ENCODE results near the gene TTC9B. TPM values are rescaled to one million over a fixed set of nuclear protein-coding genes. Genes with fewer than 3 reads are reported as not detected.

TTC9B gene
- total and polyA plus RNA-seq, 2 of the 4 experiments (the other 2 are of a cell fraction) = not detected

DNA sequence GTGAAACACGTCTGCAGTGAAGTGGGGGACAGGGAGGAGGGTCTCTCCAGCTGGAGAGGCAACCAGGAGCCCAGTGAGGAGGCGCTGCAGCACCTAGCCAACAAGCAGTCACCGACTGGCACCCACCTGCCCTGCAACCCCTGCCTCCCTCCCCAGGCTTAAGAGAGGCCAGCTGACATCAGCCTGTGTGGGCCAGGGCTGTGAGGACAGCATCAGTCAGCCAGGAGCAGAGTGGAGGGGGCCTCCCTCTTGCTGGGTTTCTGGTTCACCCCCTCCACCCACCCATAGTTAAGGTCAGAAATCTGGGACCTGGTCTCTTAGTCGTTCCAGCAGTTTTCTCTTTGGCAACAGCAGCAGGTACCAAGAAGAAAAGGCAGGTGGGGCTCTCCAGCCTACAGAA, 33.8 kb upstream of the TTC9B start:
- H2BK120ac ChIP-seq (ENCODE audit: low read depth, low read length) = no peak overlapping the region
- H3K4me3 ChIP-seq (ENCODE audit: insufficient read depth, low read depth, low read length) = no peak overlapping the region
- BruUV-seq (replicated peaks) = no TSS peak
- H3K4me2 ChIP-seq (ENCODE audit: low read depth, low read length) = no peak overlapping the region
- H2AFZ ChIP-seq (replicated peaks; ENCODE audit: low read length, poor library complexity) = no peak overlapping the region
- no peak overlapping the region for H3K23ac ChIP-seq (ENCODE audit: low read depth, low read length)
- no peak overlapping the region for H4K91ac ChIP-seq (ENCODE audit: insufficient read depth, low read depth, low read length)
- H4K5ac ChIP-seq (ENCODE audit: low read depth, low read length) = no peak overlapping the region
- H3K14ac ChIP-seq (replicated peaks; ENCODE audit: low read depth, low read length) = no peak overlapping the region
- H2BK20ac ChIP-seq (ENCODE audit: low read depth, low read length) = no peak overlapping the region
- TF ChIP-seq RAD21 (IDR thresholded peaks at IDR 0.05; ENCODE audit: low read length) = no peak
- no peak for TF ChIP-seq CHD1 (IDR thresholded peaks at IDR 0.05; ENCODE audit: low read depth, low read length)
- TF ChIP-seq, protein P1, sequence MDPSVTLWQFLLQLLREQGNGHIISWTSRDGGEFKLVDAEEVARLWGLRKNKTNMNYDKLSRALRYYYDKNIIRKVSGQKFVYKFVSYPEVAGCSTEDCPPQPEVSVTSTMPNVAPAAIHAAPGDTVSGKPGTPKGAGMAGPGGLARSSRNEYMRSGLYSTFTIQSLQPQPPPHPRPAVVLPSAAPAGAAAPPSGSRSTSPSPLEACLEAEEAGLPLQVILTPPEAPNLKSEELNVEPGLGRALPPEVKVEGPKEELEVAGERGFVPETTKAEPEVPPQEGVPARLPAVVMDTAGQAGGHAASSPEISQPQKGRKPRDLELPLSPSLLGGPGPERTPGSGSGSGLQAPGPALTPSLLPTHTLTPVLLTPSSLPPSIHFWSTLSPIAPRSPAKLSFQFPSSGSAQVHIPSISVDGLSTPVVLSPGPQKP (IDR thresholded peaks at IDR 0.05; ENCODE audit: borderline replicate concordance, low read depth, low read length) = no peak
- no peak for TF ChIP-seq BHLHE40 (IDR thresholded peaks at IDR 0.05; ENCODE audit: low read depth, low read length)
- TF ChIP-seq, protein P2, sequence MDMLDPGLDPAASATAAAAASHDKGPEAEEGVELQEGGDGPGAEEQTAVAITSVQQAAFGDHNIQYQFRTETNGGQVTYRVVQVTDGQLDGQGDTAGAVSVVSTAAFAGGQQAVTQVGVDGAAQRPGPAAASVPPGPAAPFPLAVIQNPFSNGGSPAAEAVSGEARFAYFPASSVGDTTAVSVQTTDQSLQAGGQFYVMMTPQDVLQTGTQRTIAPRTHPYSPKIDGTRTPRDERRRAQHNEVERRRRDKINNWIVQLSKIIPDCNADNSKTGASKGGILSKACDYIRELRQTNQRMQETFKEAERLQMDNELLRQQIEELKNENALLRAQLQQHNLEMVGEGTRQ (IDR thresholded peaks at IDR 0.05; ENCODE audit: low read depth, low read length) = no peak
- no peak for TF ChIP-seq CEBPB (IDR thresholded peaks at IDR 0.05; ENCODE audit: low read depth, low read length)
- TF ChIP-seq MXI1 (IDR thresholded peaks at IDR 0.05; ENCODE audit: borderline replicate concordance, low read depth, low read length) = no peak
- no peak for TF ChIP-seq NFE2L2 (IDR thresholded peaks at IDR 0.05; ENCODE audit: low read depth, low read length)
- TF ChIP-seq, protein P3, sequence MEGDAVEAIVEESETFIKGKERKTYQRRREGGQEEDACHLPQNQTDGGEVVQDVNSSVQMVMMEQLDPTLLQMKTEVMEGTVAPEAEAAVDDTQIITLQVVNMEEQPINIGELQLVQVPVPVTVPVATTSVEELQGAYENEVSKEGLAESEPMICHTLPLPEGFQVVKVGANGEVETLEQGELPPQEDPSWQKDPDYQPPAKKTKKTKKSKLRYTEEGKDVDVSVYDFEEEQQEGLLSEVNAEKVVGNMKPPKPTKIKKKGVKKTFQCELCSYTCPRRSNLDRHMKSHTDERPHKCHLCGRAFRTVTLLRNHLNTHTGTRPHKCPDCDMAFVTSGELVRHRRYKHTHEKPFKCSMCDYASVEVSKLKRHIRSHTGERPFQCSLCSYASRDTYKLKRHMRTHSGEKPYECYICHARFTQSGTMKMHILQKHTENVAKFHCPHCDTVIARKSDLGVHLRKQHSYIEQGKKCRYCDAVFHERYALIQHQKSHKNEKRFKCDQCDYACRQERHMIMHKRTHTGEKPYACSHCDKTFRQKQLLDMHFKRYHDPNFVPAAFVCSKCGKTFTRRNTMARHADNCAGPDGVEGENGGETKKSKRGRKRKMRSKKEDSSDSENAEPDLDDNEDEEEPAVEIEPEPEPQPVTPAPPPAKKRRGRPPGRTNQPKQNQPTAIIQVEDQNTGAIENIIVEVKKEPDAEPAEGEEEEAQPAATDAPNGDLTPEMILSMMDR (conservative IDR thresholded peaks at IDR 0.05; ENCODE audit: low read depth, low read length) = no peak
- TF ChIP-seq MAFK (IDR thresholded peaks at IDR 0.05; ENCODE audit: low read depth, low read length) = no peak
- TF ChIP-seq POLR2A (IDR thresholded peaks at IDR 0.05; ENCODE audit: low read depth, low read length) = no peak
- no peak for TF ChIP-seq RFX5 (IDR thresholded peaks at IDR 0.05; ENCODE audit: low read depth, low read length)
- no peak for TF ChIP-seq SMC3 (IDR thresholded peaks at IDR 0.05; ENCODE audit: low read depth, low read length)
- TF ChIP-seq RCOR1 (IDR thresholded peaks at IDR 0.05; ENCODE audit: insufficient replicate concordance, low read length) = no peak
- no peak for TF ChIP-seq MAZ (IDR thresholded peaks at IDR 0.05; ENCODE audit: borderline replicate concordance, low read depth, low read length)
- no peak for TF ChIP-seq FOS (IDR thresholded peaks at IDR 0.05; ENCODE audit: low read depth, low read length)
- H2AK9ac ChIP-seq (replicated peaks; ENCODE audit: low read depth, low read length, poor library complexity) = no peak overlapping the region
- POLR2A ChIA-PET (ENCODE audit: unreplicated experiment) = no interaction called here
- in situ Hi-C loops (cut with MboI; ENCODE audit: low sequenced_read_pairs) = no loop called here
- H2BK5ac ChIP-seq (ENCODE audit: low read depth, low read length, poor library complexity, severe bottlenecking) = no peak overlapping the region
- no peak overlapping the region for H2BK15ac ChIP-seq (ENCODE audit: low read depth, low read length)
- H3K9me1 ChIP-seq (ENCODE audit: insufficient read depth, low read length) = peaks cover 13% of the 10 kb centered on the region; the same call in 1 of the 2 replicates
- DNase-seq = no peak
- no peak overlapping the region for H3K18ac ChIP-seq (ENCODE audit: low read depth, low read length)
- no peaks in the 10 kb centered on the region for H3K9me3 ChIP-seq (ENCODE audit: control insufficient read depth, insufficient read depth, low read length)
- peaks cover 37% of the 10 kb centered on the region for H4K20me1 ChIP-seq (ENCODE audit: insufficient read depth, low read length)
- H2AK5ac ChIP-seq (ENCODE audit: low read depth, low read length) = no peak overlapping the region
- H3K27me3 ChIP-seq (ENCODE audit: control insufficient read depth, insufficient read depth, low read length) = no peaks in the 10 kb centered on the region
- dilution Hi-C loops (cut with HindIII; ENCODE audit: low sequenced_read_pairs, unreplicated experiment) = no loop called here
- H3K9ac ChIP-seq (ENCODE audit: low read depth, low read length) = no peak overlapping the region
- intact Hi-C loops (cut with micrococcal nuclease) = no loop called here
- no peak for ATAC-seq (ENCODE audit: low read depth)
- no peaks in the 10 kb centered on the region for H3K4me1 ChIP-seq (ENCODE audit: control insufficient read depth, insufficient read depth, low read length)
- H4K8ac ChIP-seq (ENCODE audit: low read depth in 2 of 2, low read length in 2 of 2) = no peak overlapping the region
- no CpG with 5 or more reads among the region's 4 CpGs for WGBS, 2 experiments (ENCODE audit: extremely low coverage in 2 of 2, insufficient read length in 1 of 2)
- H3K27ac ChIP-seq (ENCODE audit: insufficient read depth, low read length) = no peak overlapping the region
- H3K4ac ChIP-seq (ENCODE audit: low read depth, low read length) = no peak overlapping the region
- peaks cover 41% of the 10 kb centered on the region for H3K36me3 ChIP-seq (ENCODE audit: control insufficient read depth, insufficient read depth, low read length)
- H3K79me1 ChIP-seq (ENCODE audit: low read depth in 1 of 2, low read length in 2 of 2) = peaks cover 30 to 81% of the 10 kb centered on the region in 2 experiments
- CTCF ChIA-PET = no interaction called here
- H3K56ac ChIP-seq (ENCODE audit: extremely low read depth, insufficient read depth, low read length) = no peak overlapping the region
